ENCODE results near the gene ACTR3C. TPM values are rescaled to one million over a fixed set of nuclear protein-coding genes. Genes with fewer than 3 reads are reported as not detected.

Gene ACTR3C
- total RNA-seq, 4 donors from 2014 or later: 0.38 to 2.0 (median 0.58) TPM

DNA sequence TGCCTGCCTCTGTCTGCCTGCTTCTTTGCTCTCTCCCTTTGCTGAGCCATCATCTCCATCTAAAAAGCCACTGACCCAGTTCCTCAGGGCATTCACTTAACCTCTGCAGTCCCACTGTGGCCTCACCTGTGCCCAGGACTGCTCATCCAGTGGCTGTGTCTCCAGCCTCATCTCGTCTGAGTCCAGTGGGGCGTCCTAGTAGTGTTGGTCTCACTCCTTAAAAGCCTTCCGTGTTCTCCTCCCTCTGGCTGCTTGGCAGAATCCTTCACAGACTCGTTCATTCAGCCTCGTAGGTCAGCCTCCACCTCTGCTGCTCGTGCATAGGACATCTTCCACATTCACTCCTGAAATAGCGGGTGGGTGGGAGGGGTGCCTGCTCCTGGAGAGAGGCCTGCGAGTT is 10.8 kb upstream of the ACTR3C start:
- TF ChIP-seq, protein P1, sequence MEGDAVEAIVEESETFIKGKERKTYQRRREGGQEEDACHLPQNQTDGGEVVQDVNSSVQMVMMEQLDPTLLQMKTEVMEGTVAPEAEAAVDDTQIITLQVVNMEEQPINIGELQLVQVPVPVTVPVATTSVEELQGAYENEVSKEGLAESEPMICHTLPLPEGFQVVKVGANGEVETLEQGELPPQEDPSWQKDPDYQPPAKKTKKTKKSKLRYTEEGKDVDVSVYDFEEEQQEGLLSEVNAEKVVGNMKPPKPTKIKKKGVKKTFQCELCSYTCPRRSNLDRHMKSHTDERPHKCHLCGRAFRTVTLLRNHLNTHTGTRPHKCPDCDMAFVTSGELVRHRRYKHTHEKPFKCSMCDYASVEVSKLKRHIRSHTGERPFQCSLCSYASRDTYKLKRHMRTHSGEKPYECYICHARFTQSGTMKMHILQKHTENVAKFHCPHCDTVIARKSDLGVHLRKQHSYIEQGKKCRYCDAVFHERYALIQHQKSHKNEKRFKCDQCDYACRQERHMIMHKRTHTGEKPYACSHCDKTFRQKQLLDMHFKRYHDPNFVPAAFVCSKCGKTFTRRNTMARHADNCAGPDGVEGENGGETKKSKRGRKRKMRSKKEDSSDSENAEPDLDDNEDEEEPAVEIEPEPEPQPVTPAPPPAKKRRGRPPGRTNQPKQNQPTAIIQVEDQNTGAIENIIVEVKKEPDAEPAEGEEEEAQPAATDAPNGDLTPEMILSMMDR (IDR thresholded peaks at IDR 0.05; ENCODE audit: low read depth): no peak

DNA sequence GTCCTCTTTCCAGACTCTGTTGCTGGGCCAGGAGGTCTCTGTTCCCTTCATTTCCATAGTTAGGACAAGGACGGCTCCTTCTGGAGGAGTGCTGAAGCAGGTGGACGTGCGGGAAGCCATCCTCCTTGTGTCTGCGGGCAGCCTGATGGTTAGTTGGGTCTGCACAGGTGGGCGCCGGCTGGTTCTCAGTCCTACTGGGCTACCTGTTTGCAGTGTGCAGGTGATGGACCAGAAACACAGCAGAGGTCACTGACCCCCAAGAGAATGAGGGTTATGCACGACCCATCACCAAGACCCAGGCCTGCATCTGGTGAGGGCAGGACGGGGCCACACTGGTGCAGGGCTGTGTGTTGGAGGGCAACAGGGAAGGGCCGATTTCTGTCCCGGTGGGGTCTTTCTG is 10.3 kb upstream of the ACTR3C start:
- TF ChIP-seq, protein P1 (IDR thresholded peaks at IDR 0.05; ENCODE audit: low read depth): no peak

DNA sequence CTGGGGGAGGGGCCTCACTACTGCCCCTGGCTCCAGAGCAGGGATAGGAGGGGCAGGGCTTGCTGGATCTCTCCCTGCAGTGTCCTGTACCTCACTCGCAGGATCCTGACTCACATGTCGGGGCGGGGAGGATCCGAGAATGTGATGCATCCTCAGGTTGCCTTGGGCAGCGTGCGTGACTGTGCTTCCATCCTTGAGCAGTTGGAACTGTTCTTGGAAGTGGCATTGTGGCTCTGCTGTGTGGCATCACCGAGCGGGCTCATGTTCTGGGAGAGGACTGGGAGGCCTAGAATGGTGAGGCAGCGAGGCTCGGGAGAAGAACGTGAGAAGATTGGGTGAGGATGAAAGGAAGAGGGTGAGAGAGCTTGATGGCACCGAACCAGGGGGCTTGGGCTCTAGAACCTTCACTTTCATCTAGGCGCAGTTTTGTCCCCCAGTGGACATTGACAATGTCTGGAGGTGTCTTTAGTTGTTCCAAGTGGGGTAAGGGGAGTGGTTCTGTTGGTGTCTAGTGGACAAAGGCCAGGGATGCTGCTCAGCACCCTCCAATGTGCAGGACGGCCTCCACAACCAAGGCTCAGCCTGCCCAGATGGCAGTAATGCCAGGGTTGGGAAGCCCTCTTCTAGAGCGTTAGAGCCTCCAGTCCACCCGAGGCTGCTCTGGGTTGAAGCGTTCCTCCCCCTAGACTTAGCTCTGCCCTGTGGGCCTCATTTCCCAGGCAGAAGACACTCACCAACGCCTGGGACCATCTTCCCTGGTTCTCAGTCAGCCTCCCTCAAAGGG is 9.7 kb upstream of the ACTR3C start:
- TF ChIP-seq, protein P1 (IDR thresholded peaks at IDR 0.05; ENCODE audit: low read depth): no peak

DNA sequence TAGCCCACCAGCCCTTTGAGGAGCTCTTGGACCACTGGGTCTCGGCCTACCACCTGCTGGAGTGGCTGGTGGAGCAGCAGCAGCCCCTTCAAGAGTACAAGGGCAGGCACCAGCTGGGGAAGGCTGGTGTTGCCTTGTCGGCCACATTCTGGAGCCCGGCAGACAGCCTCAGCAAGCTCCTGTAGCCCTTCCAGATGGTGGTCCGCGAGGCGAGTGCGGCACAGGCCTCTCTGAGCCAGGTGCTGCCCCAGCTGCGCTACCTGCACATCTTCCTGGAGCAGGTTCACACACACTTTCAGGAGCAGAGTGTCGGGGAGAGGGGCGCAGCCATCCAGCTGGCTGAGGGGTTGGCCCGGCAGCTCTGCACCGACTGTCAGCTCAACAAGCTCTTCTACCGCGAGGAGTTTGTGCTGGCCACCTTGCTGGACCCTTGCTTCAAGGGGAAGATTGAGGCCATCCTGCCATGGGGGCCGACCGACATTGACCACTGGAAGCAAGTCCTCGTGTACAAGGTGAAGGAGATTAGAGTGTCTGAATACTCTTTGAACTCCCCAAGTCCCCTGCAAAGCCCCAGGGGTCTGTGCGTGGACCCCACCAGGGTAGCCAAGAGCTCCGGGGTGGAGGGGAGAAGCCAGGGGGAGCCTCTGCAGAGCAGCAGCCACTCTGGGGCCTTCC is 7.0 kb upstream of the ACTR3C start:
- TF ChIP-seq, protein P1 (IDR thresholded peaks at IDR 0.05; ENCODE audit: low read depth): no peak

DNA sequence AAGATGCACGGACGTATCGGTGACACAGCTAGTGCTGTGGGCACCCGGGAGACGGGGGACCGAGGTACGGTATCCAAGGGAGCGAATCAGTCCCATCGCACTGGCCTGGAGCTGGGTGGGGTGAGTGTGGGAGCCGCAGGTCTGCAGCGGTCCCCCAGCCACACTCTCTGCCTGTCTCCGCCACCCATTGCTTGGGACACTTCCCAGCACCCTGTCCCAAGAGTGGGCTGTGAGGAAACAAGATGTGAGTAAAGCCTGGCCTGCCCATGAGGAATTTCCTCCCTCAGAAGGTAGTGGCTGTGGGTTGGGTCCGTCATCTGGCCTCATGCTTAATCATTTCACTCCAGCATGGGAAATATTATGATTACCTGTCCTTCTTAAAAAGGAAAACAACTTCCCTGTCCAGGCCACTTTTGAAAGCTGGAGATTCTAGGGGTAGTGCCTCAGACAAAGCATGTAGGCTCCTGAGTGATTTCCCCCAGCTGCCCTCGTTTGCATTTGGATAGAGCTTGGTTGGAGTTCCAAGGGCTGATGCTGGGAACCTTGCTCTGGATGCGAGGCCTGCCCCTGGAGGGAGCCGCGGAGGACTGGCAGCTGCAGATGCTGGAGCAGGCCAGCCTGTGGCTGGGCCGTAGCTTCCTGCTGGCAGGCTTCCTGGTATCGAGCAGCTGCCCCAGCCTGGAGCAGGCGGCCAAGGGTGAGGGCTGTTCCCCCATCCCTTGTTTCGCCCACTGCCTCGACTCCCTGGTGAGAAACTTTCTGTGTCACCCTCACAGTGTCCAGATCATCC is 6.2 kb upstream of the ACTR3C start:
- TF ChIP-seq, protein P1 (IDR thresholded peaks at IDR 0.05; ENCODE audit: low read depth): no peak

DNA sequence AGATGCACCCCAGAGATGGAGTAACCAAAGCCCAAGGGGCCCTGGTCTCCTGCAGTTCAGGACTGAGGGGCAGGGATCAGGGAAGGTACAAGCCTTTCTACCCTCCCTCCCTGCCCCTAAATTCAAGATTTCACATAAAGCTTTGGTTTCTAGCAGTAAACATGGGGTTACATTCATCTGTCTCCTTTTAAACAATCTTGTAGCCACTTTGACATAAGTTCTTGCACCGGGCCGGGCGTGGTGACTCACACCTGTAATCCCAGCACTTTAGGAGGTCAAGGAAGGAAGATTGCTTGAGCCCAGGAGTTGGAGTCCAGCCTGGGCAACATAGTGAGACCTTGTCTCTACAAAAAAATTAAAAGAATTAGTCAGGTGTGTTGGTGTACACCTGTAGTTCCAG is 4.0 kb upstream of the ACTR3C start:
- TF ChIP-seq, protein P1 (IDR thresholded peaks at IDR 0.05; ENCODE audit: low read depth): no peak
